ENCODE measurements around the gene NTN5. TPM values are rescaled to one million over a fixed set of nuclear protein-coding genes. Genes with fewer than 3 reads are reported as not detected.
A peak's percentile ranks its signal among the peaks of the same experiment; 100 is the strongest.

Gene NTN5
- total RNA-seq, 3 donors from 2014 or later = 0.11 to 0.26 (median 0.18) TPM

DNA sequence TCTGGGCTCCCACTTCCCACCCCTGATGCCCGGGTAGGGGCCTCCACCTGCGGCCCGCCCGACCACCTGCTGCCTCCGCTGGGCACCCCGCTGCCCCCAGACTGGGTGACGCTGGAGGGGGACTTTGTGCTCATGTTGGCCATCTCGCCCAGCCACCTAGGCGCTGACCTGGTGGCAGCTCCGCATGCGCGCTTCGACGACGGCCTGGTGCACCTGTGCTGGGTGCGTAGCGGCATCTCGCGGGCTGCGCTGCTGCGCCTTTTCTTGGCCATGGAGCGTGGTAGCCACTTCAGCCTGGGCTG lies 43.6 kb downstream of the NTN5 start:
- Mint-ChIP-seq H3K27me3 (ENCODE audit: low read depth) (no peaks in the 10 kb centered on the region), H3K9me3 (no peaks in the 10 kb centered on the region), H3K4me3 (no peak overlapping the region), H3K4me1 (ENCODE audit: low read depth) (peaks cover 31% of the 10 kb centered on the region), H3K36me3 (ENCODE audit: insufficient read depth) (peaks cover 10% of the 10 kb centered on the region)
- DNase-seq (no peak), ATAC-seq (no peak)

DNA sequence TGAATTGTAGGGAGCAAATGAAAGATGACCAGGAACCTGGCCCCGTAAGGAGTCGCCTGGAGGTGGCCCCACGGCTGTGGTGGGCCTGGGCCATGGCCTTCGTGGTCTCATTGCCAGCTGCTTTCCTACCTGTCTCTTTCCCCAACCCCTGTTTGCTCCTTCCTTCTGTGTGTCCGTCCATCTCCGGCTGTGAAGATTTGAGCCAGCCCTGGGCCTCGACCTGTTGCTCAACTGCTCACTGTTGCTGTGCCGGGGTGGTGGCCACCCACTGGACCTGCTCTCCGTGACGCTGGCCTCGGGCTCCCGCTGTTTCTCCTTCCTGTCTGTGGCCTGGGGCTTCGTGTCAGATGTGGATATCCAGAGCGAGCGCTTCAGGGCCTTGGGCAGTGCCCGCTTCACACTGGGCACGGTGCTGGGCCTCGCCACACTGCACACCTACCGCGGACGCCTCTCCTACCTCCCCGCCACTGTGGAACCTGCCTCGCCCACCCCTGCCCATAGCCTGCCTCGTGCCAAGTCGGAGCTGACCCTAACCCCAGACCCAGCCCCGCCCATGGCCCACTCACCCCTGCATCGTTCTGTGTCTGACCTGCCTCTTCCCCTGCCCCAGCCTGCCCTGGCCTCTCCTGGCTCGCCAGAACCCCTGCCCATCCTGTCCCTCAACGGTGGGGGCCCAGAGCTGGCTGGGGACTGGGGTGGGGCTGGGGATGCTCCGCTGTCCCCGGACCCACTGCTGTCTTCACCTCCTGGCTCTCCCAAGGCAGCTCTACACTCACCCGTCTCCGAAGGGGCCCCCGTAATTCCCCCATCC lies 44.1 kb downstream of the NTN5 start:
- DNase-seq (no peak), ATAC-seq (no peak)
- peaks cover 31% of the 10 kb centered on the region for H3K4me1 Mint-ChIP-seq (ENCODE audit: low read depth)
- no peak overlapping the region for H3K4me3 Mint-ChIP-seq
- no peaks in the 10 kb centered on the region for H3K9me3 Mint-ChIP-seq
- no peaks in the 10 kb centered on the region for H3K27me3 Mint-ChIP-seq (ENCODE audit: low read depth)
- H3K36me3 Mint-ChIP-seq (ENCODE audit: insufficient read depth) = peaks cover 12% of the 10 kb centered on the region

DNA sequence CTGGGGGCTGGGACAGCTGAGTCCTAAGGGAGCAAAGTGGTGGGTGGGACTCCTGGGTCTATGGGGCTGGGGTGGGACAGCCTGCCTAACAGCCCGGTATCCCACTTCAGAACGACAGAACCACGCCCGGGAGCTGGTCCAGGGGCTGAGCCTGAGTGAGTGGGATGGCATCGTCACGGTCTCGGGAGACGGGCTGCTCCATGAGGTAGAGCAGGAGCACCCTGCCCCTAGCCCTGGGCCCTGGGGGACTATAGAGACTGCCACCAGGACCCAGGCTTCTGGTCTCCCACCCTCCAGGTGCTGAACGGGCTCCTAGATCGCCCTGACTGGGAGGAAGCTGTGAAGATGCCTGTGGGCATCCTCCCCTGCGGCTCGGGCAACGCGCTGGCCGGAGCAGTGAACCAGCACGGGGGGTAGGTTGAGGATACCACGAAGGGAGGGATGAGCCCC lies 44.9 kb downstream of the NTN5 start:
- Mint-ChIP-seq H3K4me3 (no peak overlapping the region), H3K27me3 (ENCODE audit: low read depth) (no peaks in the 10 kb centered on the region), H3K36me3 (ENCODE audit: insufficient read depth) (peaks cover 13% of the 10 kb centered on the region), H3K9me3 (no peaks in the 10 kb centered on the region), H3K4me1 (ENCODE audit: low read depth) (peaks cover 31% of the 10 kb centered on the region)
- ATAC-seq (no peak), DNase-seq (no peak)

DNA sequence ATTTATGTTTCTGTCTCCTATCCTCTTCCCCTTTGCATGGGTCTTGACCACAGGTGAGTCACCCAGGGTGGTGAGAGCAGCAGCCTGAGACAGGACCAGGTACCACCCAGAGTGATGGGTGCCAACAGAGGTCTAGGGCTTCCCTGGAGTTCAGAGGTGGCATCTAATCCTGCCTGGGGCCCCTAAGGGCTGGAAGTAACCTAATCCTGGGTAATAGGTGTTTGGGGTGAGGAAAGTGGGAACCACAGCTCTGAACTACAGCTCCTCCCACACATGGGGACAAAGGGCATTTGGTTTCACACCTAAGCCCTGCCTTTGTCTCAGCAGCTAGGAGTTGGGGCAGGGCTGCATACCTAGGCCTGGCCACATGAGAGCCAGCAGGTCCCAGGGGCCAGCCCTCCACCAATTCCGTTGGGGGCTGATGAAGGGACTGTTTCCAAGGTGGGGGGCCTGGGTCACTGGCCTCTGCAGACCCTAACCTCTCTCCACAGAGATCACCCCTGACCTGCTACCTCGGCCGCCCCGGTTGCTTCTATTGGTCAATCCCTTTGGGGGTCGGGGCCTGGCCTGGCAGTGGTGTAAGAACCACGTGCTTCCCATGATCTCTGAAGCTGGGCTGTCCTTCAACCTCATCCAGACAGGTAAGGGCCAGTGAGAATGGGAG lies 45.5 kb downstream of the NTN5 start:
- H3K4me1 Mint-ChIP-seq (ENCODE audit: low read depth) = peaks cover 28% of the 10 kb centered on the region
- ATAC-seq (peak; percentile 15 to 22), DNase-seq (no peak)
- no peaks in the 10 kb centered on the region for H3K27me3 Mint-ChIP-seq (ENCODE audit: low read depth)
- H3K36me3 Mint-ChIP-seq (ENCODE audit: insufficient read depth) = peaks cover 10% of the 10 kb centered on the region
- H3K4me3 Mint-ChIP-seq = no peak overlapping the region
- H3K9me3 Mint-ChIP-seq = no peaks in the 10 kb centered on the region

DNA sequence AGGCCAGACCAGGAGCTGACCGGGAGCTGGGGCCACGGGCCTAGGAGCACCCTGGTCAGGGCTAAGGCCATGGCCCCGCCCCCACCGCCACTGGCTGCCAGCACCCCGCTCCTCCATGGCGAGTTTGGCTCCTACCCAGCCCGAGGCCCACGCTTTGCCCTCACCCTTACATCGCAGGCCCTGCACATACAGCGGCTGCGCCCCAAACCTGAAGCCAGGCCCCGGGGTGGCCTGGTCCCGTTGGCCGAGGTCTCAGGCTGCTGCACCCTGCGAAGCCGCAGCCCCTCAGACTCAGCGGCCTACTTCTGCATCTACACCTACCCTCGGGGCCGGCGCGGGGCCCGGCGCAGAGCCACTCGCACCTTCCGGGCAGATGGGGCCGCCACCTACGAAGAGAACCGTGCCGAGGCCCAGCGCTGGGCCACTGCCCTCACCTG lies 46.9 kb downstream of the NTN5 start:
- no peak for ATAC-seq
- Mint-ChIP-seq H3K4me3 (no peak overlapping the region), H3K9me3 (no peaks in the 10 kb centered on the region), H3K27me3 (ENCODE audit: low read depth) (no peaks in the 10 kb centered on the region), H3K36me3 (ENCODE audit: insufficient read depth) (peaks cover 12% of the 10 kb centered on the region), H3K4me1 (ENCODE audit: low read depth) (peaks cover 29% of the 10 kb centered on the region)
- no peak for DNase-seq

DNA sequence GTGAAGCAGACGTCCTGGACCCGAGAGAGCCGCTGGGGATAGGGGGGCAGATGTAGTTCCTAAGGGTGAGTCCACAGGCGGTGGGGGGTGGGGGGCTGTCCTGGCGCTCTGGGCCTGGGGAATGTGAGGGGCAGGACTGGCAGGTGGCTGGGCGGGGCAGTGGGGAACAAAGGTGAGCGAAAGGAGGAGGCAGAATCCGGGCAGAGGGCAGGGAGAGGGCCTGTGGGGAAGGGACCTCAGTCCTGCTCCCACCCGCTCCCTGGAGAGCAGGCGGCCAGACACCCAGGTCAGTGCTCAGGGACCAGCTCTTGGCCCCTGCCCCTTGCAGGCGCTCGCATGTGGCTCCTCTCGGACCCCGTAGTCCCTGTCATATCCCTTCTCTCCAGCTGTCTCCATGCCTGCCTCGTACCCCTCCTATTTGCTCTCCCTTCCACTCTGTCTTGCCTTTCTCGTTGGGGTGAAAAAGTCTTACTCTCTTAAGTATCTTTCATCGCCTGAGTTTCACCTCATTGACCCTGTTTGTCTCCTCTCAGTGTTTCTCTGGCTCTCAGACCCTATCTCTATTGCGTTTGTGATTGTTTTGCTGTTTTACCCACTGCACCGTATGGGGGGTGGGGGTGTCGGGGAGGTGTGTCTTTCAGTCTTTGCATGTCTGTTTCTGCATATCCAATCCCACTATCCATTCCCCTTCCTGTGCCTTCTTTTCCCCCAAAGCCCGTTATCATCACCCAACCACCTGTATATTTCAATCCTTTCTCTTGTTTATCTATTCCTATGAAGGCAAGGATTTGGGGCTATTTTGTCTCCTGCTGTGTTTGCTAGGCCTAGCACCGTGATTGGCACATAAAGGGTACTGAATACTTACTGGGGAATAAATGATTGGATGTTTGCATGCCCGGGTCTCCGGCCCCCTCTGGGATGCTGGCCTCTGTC lies 47.8 kb downstream of the NTN5 start:
- H3K9me3 Mint-ChIP-seq = no peaks in the 10 kb centered on the region
- H3K4me1 Mint-ChIP-seq (ENCODE audit: low read depth) = peaks cover 32% of the 10 kb centered on the region
- H3K36me3 Mint-ChIP-seq (ENCODE audit: insufficient read depth) = peaks cover 10% of the 10 kb centered on the region
- H3K4me3 Mint-ChIP-seq = peak overlapping the region; percentile 17
- DNase-seq (no peak), ATAC-seq (no peak)
- H3K27me3 Mint-ChIP-seq (ENCODE audit: low read depth) = no peaks in the 10 kb centered on the region

DNA sequence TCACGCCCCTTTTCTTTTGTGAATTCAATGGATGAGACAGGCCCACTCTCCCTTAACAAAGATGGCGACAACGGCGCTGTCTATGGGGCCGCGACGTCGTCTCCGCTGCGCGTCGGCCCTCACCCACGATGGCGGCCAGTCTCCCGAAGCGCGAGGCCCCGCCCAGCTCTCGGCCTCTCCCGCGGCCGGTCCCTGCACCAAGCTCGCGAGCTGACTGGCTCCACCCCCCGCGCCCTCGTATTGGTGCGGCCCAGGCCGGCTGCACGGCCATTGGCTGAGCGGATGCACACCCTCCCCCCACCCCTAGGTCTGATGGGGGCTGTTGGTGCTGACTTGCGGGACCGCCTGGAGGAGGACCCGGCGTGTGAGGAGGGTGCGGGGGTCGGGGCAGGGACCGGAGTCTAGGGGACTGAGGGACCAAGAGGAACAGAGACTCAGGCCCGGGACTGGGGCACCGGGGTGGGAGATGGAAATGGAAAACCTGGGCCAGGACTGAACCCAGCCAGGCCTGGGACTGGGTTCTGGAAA lies 48.7 kb downstream of the NTN5 start:
- peak; percentile 81 to 82 for ATAC-seq
- Mint-ChIP-seq H3K36me3 (ENCODE audit: insufficient read depth) (peaks cover 10% of the 10 kb centered on the region), H3K9me3 (no peaks in the 10 kb centered on the region), H3K27me3 (ENCODE audit: low read depth) (no peaks in the 10 kb centered on the region), H3K4me1 (ENCODE audit: low read depth) (peaks cover 39% of the 10 kb centered on the region), H3K4me3 (peak overlapping the region; percentile 81)
- DNase-seq = peak; percentile 95

DNA sequence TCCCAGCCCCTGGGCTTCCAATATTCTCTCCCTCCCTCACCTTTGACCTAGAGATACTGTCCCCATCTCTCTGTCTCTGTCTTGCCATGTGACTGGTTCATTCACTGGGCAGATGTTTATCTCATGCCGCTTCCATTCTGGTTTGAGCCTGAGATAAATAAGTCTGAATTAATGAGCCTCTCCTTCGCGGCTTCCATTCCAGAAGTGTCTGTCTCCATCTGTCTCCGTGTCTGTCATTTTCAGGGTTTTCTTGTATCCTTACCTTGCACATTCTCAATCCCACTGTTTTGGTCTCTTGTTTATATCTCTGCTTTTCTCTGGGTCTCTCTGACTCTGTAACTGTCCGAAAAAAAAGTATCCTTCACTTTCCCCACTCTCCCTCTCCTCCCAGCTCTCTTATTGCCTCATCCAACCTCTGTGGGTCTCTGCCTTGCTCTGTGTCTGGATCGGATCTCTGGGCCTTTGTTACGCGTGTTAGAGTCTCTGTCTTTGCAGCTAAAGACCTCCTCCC lies 49.2 kb downstream of the NTN5 start:
- peaks cover 12% of the 10 kb centered on the region for H3K36me3 Mint-ChIP-seq (ENCODE audit: insufficient read depth)
- DNase-seq = no peak
- peaks cover 38% of the 10 kb centered on the region for H3K4me1 Mint-ChIP-seq (ENCODE audit: low read depth)
- no peaks in the 10 kb centered on the region for H3K27me3 Mint-ChIP-seq (ENCODE audit: low read depth)
- ATAC-seq = no peak
- H3K9me3 Mint-ChIP-seq = no peaks in the 10 kb centered on the region
- H3K4me3 Mint-ChIP-seq = peak overlapping the region; percentile 81

DNA sequence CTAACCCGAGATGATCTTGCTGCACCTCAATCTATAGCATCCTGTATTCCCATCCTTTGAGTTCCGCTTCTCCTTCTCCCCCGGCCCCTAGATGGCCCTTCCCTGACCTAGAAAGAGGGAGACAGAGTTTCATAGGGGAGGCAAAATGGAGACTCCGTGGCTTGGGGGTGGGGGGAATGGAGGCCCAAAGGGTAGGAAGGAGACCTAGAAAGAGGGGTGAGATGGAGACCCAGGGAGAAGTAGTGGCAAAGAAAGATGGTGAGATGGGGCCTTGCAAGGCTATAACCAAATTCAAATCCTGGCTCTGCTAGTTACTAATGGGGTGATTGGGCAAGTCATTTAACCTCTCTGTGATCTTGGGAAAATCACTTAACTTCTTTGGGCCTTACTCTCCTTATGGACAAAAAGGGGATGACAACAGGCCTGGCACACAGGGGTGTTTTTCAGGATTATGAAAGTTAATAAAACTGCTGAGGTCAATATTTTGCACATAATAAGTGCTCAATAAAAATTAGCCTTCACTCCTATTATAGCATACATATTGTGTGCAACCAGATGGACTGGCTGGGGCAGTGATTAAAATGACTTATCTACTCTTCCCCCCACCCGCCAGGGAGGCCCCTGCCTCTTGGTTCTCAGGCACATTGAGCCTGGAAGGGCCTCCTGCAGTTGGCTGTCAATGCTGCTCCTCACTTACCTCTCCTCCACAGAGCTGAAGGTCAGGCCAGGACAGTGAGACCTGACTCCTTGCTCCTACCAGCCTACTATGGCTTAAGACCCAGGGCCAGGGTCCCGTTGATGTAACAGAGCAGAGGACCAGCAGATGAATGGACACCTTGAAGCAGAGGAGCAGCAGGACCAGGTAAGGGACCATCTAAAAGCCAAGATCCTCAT lies 52.9 kb downstream of the NTN5 start:
- Mint-ChIP-seq H3K27me3 (ENCODE audit: low read depth) (no peaks in the 10 kb centered on the region), H3K9me3 (no peaks in the 10 kb centered on the region), H3K36me3 (ENCODE audit: insufficient read depth) (peaks cover 43% of the 10 kb centered on the region), H3K4me1 (ENCODE audit: low read depth) (peaks cover 43% of the 10 kb centered on the region), H3K4me3 (peak overlapping the region; percentile 97)
- DNase-seq (no peak), ATAC-seq (no peak)

DNA sequence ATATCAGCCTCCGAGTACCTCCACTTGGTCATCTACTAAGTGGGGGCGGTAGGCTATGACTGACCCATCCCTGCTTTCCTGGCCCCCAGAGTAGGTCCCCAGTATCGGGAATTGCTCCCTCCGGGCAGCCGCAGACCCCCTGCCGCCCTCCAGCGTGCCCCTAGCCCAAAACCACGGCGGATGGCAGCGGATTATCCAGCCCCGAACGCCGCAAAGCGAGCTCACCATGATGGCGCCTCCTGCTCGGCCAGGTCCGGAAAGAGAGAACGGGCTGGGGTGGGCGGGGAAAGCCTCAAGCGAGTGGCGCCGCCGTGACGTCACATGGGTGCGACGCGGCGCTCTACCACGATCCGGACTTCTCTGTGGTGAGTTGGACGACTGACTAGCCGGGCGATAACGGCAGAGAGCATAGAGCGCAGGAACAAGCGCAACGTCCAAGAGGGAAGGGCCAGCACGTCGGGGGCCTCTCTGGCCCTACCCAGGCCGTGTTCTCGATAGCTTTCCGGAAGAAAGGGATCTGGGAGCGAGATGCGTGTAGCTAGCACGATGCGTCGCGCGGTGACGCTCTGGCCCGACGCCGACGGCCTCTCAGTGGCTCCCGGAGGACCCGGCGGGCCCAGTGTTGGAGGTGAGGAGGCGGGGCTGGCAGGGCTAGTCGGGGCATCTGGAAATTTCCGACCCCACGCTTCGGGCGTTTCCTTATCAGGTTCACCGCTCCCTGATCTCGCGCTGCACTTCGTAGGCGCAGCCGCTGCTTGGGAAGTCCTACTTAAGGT lies 53.7 kb downstream of the NTN5 start, which contains the start of the genes RPL18 and SPHK2:
RPL18 (minus strand) TSS at position 263 of the 776 bp plus-strand sequence; CDS start at position 228, 35 bp downstream.
SPHK2 (plus strand) TSS at position 591 of the 776 bp plus-strand sequence. CDS start 1,009 bp downstream, outside the sequence.
- H3K4me3 Mint-ChIP-seq = peak within 1 kb of the TSS; percentile 97
- ATAC-seq (peak; percentile 78 to 82), DNase-seq (peak; percentile 95)
- H3K36me3 Mint-ChIP-seq (ENCODE audit: insufficient read depth) = peaks cover 46% of the 10 kb centered on the region
- H3K4me1 Mint-ChIP-seq (ENCODE audit: low read depth) = peaks cover 38% of the 10 kb centered on the region
- H3K27me3 Mint-ChIP-seq (ENCODE audit: low read depth) = no peaks in the 10 kb centered on the region
- H3K9me3 Mint-ChIP-seq = no peaks in the 10 kb centered on the region

DNA sequence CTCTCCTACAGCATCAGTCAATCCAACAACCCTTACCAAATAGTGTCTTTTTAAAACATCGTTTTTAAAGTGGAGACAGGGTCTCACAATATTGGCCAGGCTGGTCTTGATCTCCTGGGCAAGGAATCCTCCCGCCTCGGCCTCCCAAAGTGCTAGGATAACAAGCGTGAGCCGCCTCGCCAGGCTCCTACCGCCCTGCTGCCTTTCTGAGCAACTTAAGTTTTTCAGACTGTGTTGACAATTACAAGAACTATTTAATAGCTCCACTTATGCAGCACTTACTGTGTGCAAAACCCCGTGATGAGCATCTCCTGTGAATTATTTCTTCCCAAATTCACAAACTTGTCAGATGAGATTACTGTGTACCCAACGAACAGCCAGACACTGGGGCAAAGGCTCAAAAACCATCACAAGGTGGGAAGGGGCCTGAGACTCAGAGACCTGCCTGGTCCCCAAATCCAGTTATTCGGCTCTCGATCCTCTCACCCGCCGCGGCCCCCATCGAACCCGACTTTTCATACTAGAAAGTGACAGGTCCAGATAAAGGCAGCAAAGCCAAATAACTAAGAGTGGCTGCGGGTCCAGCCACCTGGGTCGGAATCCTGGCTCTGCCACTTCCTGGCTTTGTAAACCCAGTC lies 54.4 kb downstream of the NTN5 start:
- Mint-ChIP-seq H3K27me3 (ENCODE audit: low read depth) (no peaks in the 10 kb centered on the region), H3K4me1 (ENCODE audit: low read depth) (peaks cover 32% of the 10 kb centered on the region), H3K9me3 (no peaks in the 10 kb centered on the region), H3K36me3 (ENCODE audit: insufficient read depth) (peaks cover 49% of the 10 kb centered on the region), H3K4me3 (peak overlapping the region; percentile 97)
- ATAC-seq = no peak
- DNase-seq = no peak
